Osteoblast (primary cell): ENCODE data around the gene CNDP2. TPM values are rescaled to one million over a fixed set of nuclear protein-coding genes. Genes with fewer than 3 reads are reported as not detected.

ENCODE experiments used
- DNase-seq: peaks from one replicate; pipeline ENCODE4 v3.0.0; 2011; ENCODE audit warnings: low spot score, mixed read lengths; ENCODE audit not compliant: insufficient read length; ENCODE audit errors: missing footprints
- H2AFZ ChIP-seq: 2 replicates; pipeline ENCODE4 v1.6.0; 2011; ENCODE audit warnings: mild to moderate bottlenecking, low read length
- H3K27ac ChIP-seq: 2 replicates; pipeline ENCODE4 v1.5.1; 2011; ENCODE audit warnings: mild to moderate bottlenecking, low read depth, low read length, moderate library complexity
- H3K27me3 ChIP-seq: 2 replicates; pipeline ENCODE4 v1.6.0; 2012; ENCODE audit warnings: mild to moderate bottlenecking, control low read depth, inconsistent platforms, low read length, moderate library complexity; ENCODE audit not compliant: insufficient read depth
- H3K36me3 ChIP-seq: 2 replicates; pipeline ENCODE4 v1.5.1; 2011; ENCODE audit warnings: mild to moderate bottlenecking, low read length, control low read depth, moderate library complexity; ENCODE audit not compliant: insufficient read depth
- H3K4me1 ChIP-seq: 2 replicates; pipeline ENCODE4 v1.5.1; 2011; ENCODE audit warnings: mild to moderate bottlenecking, low read length, control low read depth, moderate library complexity; ENCODE audit not compliant: insufficient read depth
- H3K4me2 ChIP-seq: 2 replicates; pipeline ENCODE4 v1.6.0; 2011; ENCODE audit warnings: mild to moderate bottlenecking, low read length; ENCODE audit not compliant: insufficient read depth
- H3K4me3 ChIP-seq: fragments of 200-600 bp; sonication (generic); 3 replicates; pipeline ENCODE4 v1.5.1; 2012; ENCODE audit warnings: mild to moderate bottlenecking, low read length, inconsistent platforms; ENCODE audit not compliant: insufficient read depth
- H3K79me2 ChIP-seq: 2 replicates; pipeline ENCODE4 v1.6.0; 2012; ENCODE audit warnings: mild to moderate bottlenecking, low read length, control low read depth, inconsistent platforms; ENCODE audit not compliant: insufficient read depth
- H3K9me3 ChIP-seq: 2 replicates; pipeline ENCODE4 v1.5.1; 2011; ENCODE audit warnings: low read depth, low read length, control low read depth
- H4K20me1 ChIP-seq: 2 replicates; pipeline ENCODE4 v1.6.0; 2012; ENCODE audit warnings: mild to moderate bottlenecking, low read length, control low read depth; ENCODE audit not compliant: insufficient read depth
- CTCF ChIP-seq: IDR thresholded peaks from 2 replicates; pipeline ENCODE4 v1.5.1; 2011; ENCODE audit warnings: mild to moderate bottlenecking, low read depth, low read length, moderate library complexity; ENCODE audit errors: extremely low read depth
- total RNA-seq: library from RNA; depleted of rRNA; stranded (reverse); fragments of >200 nt; gene quantifications from 2 replicates; pipeline ENCODE4 v1.2.3, GENCODE V29; 2012

Gene CNDP2
- total RNA-seq, 1 donor = 25.3 TPM

- no peaks in the 10 kb centered on the region for H3K36me3 ChIP-seq
- H3K4me3 ChIP-seq = no peak overlapping the region
- H3K27ac ChIP-seq = no peak overlapping the region
- TF ChIP-seq CTCF = no peak
- peak overlapping the region; percentile 49 for H3K4me2 ChIP-seq
- peak; percentile 92 for DNase-seq
- no peaks in the 10 kb centered on the region for H3K79me2 ChIP-seq
- no peaks in the 10 kb centered on the region for H3K9me3 ChIP-seq
- H3K4me1 ChIP-seq = peaks cover 6% of the 10 kb centered on the region
- peak overlapping the region; percentile 85 for H2AFZ ChIP-seq
- no peaks in the 10 kb centered on the region for H4K20me1 ChIP-seq
- H3K27me3 ChIP-seq = peaks cover 3% of the 10 kb centered on the region
These were observed 50.8 kb downstream of the CNDP2 start for GRCh38 chr18:74546751-74547530.

- Histone ChIP-seq H4K20me1 (no peaks in the 10 kb centered on the region), H3K79me2 (no peaks in the 10 kb centered on the region), H3K4me3 (no peak overlapping the region), H3K36me3 (no peaks in the 10 kb centered on the region), H3K4me1 (peaks cover 6% of the 10 kb centered on the region), H3K9me3 (no peaks in the 10 kb centered on the region), H2AFZ (no peak overlapping the region), H3K27ac (no peak overlapping the region), H3K4me2 (no peak overlapping the region), H3K27me3 (peaks cover 2% of the 10 kb centered on the region)
- no peak for DNase-seq
- TF ChIP-seq CTCF = no peak
These were observed 51.7 kb downstream of the CNDP2 start for GRCh38 chr18:74547860-74548259.

- Histone ChIP-seq H3K4me2 (no peak overlapping the region), H2AFZ (no peak overlapping the region), H3K27me3 (peaks cover 14% of the 10 kb centered on the region)
These were observed 53.5 kb downstream of the CNDP2 start for GRCh38 chr18:74549591-74550104.

More at GRCh38 chr18:74549591-74550104, 53.5 kb downstream of the CNDP2 start:
- Histone ChIP-seq H3K27ac (no peak overlapping the region), H3K79me2 (no peaks in the 10 kb centered on the region), H3K4me1 (peaks cover 6% of the 10 kb centered on the region), H3K4me3 (no peak overlapping the region), H3K9me3 (no peaks in the 10 kb centered on the region), H4K20me1 (no peaks in the 10 kb centered on the region), H3K36me3 (no peaks in the 10 kb centered on the region)
- no peak for TF ChIP-seq CTCF
- no peak for DNase-seq
